B cell (primary cell): ENCODE measurements around the gene CABP2. TPM values are rescaled to one million over a fixed set of nuclear protein-coding genes. Genes with fewer than 3 reads are reported as not detected.

Experiments
- ATAC-seq: fragments of 200-7000 bp; cut with Tn5 transposase; one replicate; pipeline ENCODE4 v1.10.0; 2021; ENCODE audit warnings: low read depth, mild to moderate bottlenecking, moderate number of reproducible peaks, moderate library complexity
- CTCF ChIA-PET: fragments of 350-600 bp; sonication (Branson Sonifier 250); formaldehyde crosslinking; loops from one replicate; lab custom pipeline; 2021; ENCODE audit warnings: antibody characterized with exemption, inconsistent platforms; lab: Charles Lee
- POLR2A ChIA-PET: fragments of 350-600 bp; sonication (Branson Sonifier 250); formaldehyde crosslinking; loops from one replicate; lab custom pipeline; 2021; ENCODE audit warnings: antibody characterized with exemption; lab: Charles Lee
- DNase-seq: peaks from one replicate; pipeline ENCODE4 v3.0.0; 2013
- H2AFZ ChIP-seq: 2 replicates; pipeline ENCODE4 v1.6.1; 2012; ENCODE audit warnings: mild to moderate bottlenecking, low read depth, low read length; ENCODE audit not compliant: insufficient read depth, poor library complexity, severe bottlenecking
- H3K27ac ChIP-seq, 2 donors: 1 replicate in 1 of 2; 2 replicates in 1 of 2; pipeline ENCODE4 v1.5.1; 2012 to 2013; ENCODE audit warnings: low read length in 2 of 2, mild to moderate bottlenecking in 2 of 2, moderate library complexity in 1 of 2
- H3K27me3 ChIP-seq, 4 experiments: fragments of 200-600 bp in 1 of 4; sonication (generic) in 1 of 4; replicated peaks in 1 of 4; 1 replicate in 2 of 4; 2 replicates in 2 of 4; pipeline versions ENCODE4 v1.6.1 to v1.7.0; 2013 to 2016; ENCODE audit warnings: low read length in 3 of 4, mild to moderate bottlenecking in 2 of 4, mixed read lengths in 1 of 4, moderate library complexity in 1 of 4; ENCODE audit not compliant: insufficient read depth in 4 of 4, control insufficient read depth in 3 of 4; ENCODE audit errors: control extremely low read depth in 1 of 4
- H3K36me3 ChIP-seq, 2 experiments: replicated peaks in 1 of 2; 1 replicate in 1 of 2; 2 replicates in 1 of 2; pipeline versions ENCODE4 v1.6.1 to v1.7.1; 2013; ENCODE audit warnings: low read length in 1 of 2; ENCODE audit not compliant: insufficient read depth in 2 of 2, control insufficient read depth in 1 of 2; ENCODE audit errors: control extremely low read depth in 1 of 2, extremely low read depth in 1 of 2
- H3K4me1 ChIP-seq, 2 donors: fragments of 200-600 bp in 1 of 2; sonication (generic) in 1 of 2; 1 replicate in 1 of 2; 2 replicates in 1 of 2; pipeline versions ENCODE4 v1.5.1 to v1.6.1; 2013 to 2017; ENCODE audit warnings: low read length in 2 of 2; ENCODE audit not compliant: control insufficient read depth in 2 of 2, insufficient read depth in 2 of 2
- H3K4me2 ChIP-seq: replicated peaks from 2 replicates; pipeline ENCODE3; 2012; ENCODE audit warnings: mild to moderate bottlenecking, low read depth, low read length; ENCODE audit not compliant: poor library complexity, severe bottlenecking
- H3K4me3 ChIP-seq, 5 experiments: fragments of 200-600 bp in 1 of 5; sonication (generic) in 1 of 5; 1 replicate in 3 of 5; 2 replicates in 2 of 5; pipeline versions ENCODE4 v1.5.1 to v1.7.0; 2011 to 2016; ENCODE audit warnings: low read length in 4 of 5, mild to moderate bottlenecking in 4 of 5, low read depth in 2 of 5, control low read depth in 1 of 5, moderate library complexity in 1 of 5; ENCODE audit not compliant: insufficient read depth in 1 of 5; ENCODE audit errors: control extremely low read depth in 1 of 5, extremely low read depth in 1 of 5
- H3K79me2 ChIP-seq: fragments of 200-600 bp; sonication (generic); one replicate; pipeline ENCODE4 v1.6.0; 2016; ENCODE audit warnings: low read length; ENCODE audit not compliant: control insufficient read depth, insufficient read depth
- H3K9ac ChIP-seq: fragments of 200-600 bp; sonication (generic); 2 replicates; pipeline ENCODE4 v1.6.1; 2017; ENCODE audit warnings: mild to moderate bottlenecking, low read length, moderate library complexity
- H3K9me3 ChIP-seq, 3 donors: one replicate each; pipeline versions ENCODE4 v1.6.1 to v1.7.1; 2013; ENCODE audit warnings: low read length in 2 of 3; ENCODE audit not compliant: control insufficient read depth in 2 of 3, insufficient read depth in 1 of 3; ENCODE audit errors: control extremely low read depth in 1 of 3
- H4K20me1 ChIP-seq: 2 replicates; pipeline ENCODE4 v1.6.0; 2012; ENCODE audit warnings: mild to moderate bottlenecking, low read length; ENCODE audit not compliant: insufficient read depth, control insufficient read depth, poor library complexity, severe bottlenecking
- H3K27ac Mint-ChIP-seq: one replicate; pipeline ENCODE4 v1.8.0; 2021; ENCODE audit warnings: mixed read lengths
- H3K27me3 Mint-ChIP-seq: one replicate; pipeline ENCODE4 v1.8.0; 2021; ENCODE audit warnings: mixed read lengths
- H3K4me1 Mint-ChIP-seq: one replicate; pipeline ENCODE4 v1.8.0; 2021; ENCODE audit warnings: mixed read lengths
- H3K4me3 Mint-ChIP-seq: one replicate; pipeline ENCODE4 v1.8.0; 2021; ENCODE audit warnings: mixed read lengths
- H3K9me3 Mint-ChIP-seq: one replicate; pipeline ENCODE4 v1.8.0; 2022; ENCODE audit warnings: mixed read lengths; ENCODE audit not compliant: insufficient read depth
- CTCF ChIP-seq: fragments of 200-600 bp; IDR thresholded peaks from one replicate; pipeline ENCODE4 v1.8.0; 2022; ENCODE audit warnings: antibody characterized with exemption, mild to moderate bottlenecking
- EZH2 ChIP-seq: IDR thresholded peaks from 2 replicates; pipeline ENCODE4 v1.6.1; 2012; ENCODE audit warnings: borderline replicate concordance, low read depth, mild to moderate bottlenecking, moderate library complexity, low read length; ENCODE audit not compliant: insufficient read depth, poor library complexity, severe bottlenecking
- WGBS: methylation state at CpG from one replicate; pipeline ENCODE4 v1.1.5; 2013; ENCODE audit warnings: missing lambda C conversion rate; ENCODE audit not compliant: insufficient coverage; 5-methylcytosine and 5-hydroxymethylcytosine counted together
- intact Hi-C: fragments of 100-400 bp; cut with micrococcal nuclease; formaldehyde crosslinking; loops from one replicate; pipeline ENCODE4 v1.10.0; 2022
- polyA minus RNA-seq: library from RNA; depleted of rRNA, polyadenylated mRNA; stranded (reverse); fragments of >200 nt; gene quantifications from 2 replicates; pipeline ENCODE4 v1.2.3, GENCODE V29; 2012
- polyA plus RNA-seq: library from polyadenylated mRNA; depleted of rRNA; stranded (reverse); fragments of >200 nt; gene quantifications from 2 replicates; pipeline ENCODE4 v1.2.3, GENCODE V29; 2012
- total RNA-seq, 2 donors: library from RNA; stranded (reverse); fragments of 120-200 nt in 1 of 2; gene quantifications; 1 replicate in 1 of 2; 2 replicates in 1 of 2; pipeline versions ENCODE4 v1.2.3 to v1.2.4, GENCODE V29; 2013 to 2022

Gene CABP2
- total RNA-seq, result not detected in 2 replicates
- not detected for total RNA-seq (2013)
- not detected in 2 replicates for polyA plus RNA-seq
- polyA minus RNA-seq, result not detected in 2 replicates

- Histone ChIP-seq H4K20me1 (no peaks in the 10 kb centered on the region), H3K4me3 (no peak within 1 kb of the TSS), H3K79me2 (no peaks in the 10 kb centered on the region), H2AFZ (no peak within 1 kb of the TSS), H3K4me2 (no peak within 1 kb of the TSS), H3K9me3 (peaks cover 0 to 8% (median 0%) of the 10 kb centered on the region in 3 donors), H3K36me3 (no peaks in the 10 kb centered on the region), H3K9ac (no peak within 1 kb of the TSS), H3K27ac (no peak within 1 kb of the TSS), H3K4me1 (no peaks in the 10 kb centered on the region), H3K27me3 (peaks cover 0 to 14% (median 4%) of the 10 kb centered on the region in 4 experiments)
- TF ChIP-seq CTCF (no peak), EZH2 (no peak)
- Mint-ChIP-seq H3K4me3 (no peak within 1 kb of the TSS), H3K27me3 (peaks cover 32% of the 10 kb centered on the region), H3K4me1 (no peaks in the 10 kb centered on the region), H3K27ac (no peak within 1 kb of the TSS), H3K9me3 (peaks cover 2% of the 10 kb centered on the region)
- intact Hi-C loops, result no loop called here
- ChIA-PET POLR2A (no interaction called here), CTCF (no interaction called here)
- DNase-seq, result no peak
- ATAC-seq, result no peak
- WGBS, result 89% methylated on average over 18 of the region's 23 CpGs
These were observed at the start of gene CABP2 for GRCh38 chr11:67522844-67523555. Gene CABP2 (minus strand): TSS chr11:67523446. CDS start chr11:67523326, 120 bp downstream.
